DMS114 treated with DMSO at 0.1 percent for 48 hours (cell line): ENCODE data around the gene TMEM176A.
"Not testable (repeated sequence)": the region's sequence is repeated elsewhere in the genome, so short reads cannot be mapped to it uniquely, and the experiment has no call there.

Experiments
- DNase-seq: peaks from one replicate; lab custom pipeline; 2025; ENCODE audit not compliant: unreplicated experiment; lab: John Stamatoyannopoulos, UW

Gene TMEM176A

DNA sequence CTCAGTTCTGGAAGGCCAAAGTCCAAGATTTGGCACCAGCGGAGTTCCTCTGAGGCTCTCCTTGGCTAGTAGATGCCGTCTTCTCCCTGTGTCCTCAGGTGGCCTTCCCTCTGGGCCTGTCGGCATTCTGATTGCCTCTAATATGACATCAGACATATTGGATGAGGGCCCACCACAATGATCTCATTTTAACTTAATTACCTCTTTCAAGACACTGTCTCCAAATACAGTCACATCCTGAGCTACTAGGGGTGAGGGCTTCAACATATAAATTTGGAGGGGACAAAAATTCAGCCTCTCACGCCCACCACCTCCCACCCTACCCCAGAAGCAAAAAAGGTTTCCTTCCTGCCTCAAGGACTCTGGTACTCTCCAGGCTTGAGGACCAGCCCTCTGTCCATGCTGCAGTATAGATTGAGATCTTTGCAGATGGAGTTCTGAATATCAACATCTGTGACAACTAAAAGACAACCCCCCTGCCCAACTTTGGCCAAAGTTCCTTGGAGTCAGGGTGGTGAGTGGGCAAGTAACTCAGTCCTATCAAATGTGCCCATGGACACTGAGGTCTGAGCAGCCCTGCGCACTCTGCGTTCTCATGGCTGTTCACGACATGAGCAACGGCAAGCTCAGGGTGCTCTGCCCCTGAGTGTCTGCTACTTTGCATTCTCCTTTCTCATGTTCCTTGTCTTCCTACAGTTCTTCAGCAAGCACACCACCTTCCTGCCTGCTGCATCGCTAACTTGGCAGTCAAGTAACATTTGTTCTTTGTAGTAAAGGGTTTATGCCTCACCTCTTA is 11.9 kb upstream of the TMEM176A start:
- no peak for DNase-seq

DNA sequence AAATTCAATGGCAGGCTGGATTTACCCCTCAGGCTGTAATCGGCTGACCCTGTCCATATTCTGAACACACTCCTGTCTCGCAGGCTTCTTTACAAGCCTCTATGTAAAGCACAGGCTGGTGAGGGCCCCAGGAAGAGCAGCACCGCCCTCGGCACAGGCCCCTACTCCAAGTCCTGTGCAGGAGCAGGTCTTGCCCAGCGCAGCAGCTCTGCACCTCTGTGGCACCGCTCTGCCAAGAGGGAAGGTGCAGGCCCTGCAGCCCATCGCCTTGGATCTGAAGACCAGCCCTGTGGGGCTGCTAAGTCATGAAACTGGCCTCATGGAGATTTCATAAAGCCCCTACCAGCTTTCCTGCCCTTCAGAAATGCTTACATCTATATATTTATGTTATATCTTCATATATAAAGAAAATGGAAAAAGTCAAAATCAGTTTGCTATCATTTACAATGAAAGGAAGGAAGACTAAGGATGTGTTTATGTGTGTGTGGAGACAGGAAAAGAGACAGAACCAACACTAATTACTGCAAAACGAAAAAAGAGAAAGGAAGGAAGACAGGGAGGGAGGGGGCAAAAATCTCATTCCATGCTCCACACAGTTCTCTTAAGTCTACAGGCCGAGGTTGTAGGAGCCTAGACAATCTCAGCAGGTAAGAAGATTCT is 10.0 kb upstream of the TMEM176A start:
- DNase-seq, result no peak

DNA sequence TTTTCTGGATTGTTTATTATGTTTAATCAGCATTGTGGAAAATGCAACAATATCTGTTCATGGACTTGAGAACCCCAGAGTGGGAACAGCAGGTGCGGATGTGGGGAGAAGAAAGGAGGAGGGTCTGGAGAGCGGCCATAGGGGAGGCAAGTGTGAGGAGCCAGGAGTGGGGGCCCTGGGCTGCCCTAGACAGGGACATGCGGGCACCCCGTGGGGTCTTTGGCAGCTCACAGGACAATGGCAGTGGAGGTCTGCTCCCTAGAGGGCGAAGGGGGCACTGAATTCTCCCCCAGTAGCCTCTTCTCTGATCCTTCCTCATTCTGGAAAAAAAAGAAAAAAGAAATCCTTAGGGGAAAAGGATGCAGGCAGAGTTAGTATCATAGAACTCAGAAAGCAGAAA is 9.3 kb upstream of the TMEM176A start:
- DNase-seq, result no peak

DNA sequence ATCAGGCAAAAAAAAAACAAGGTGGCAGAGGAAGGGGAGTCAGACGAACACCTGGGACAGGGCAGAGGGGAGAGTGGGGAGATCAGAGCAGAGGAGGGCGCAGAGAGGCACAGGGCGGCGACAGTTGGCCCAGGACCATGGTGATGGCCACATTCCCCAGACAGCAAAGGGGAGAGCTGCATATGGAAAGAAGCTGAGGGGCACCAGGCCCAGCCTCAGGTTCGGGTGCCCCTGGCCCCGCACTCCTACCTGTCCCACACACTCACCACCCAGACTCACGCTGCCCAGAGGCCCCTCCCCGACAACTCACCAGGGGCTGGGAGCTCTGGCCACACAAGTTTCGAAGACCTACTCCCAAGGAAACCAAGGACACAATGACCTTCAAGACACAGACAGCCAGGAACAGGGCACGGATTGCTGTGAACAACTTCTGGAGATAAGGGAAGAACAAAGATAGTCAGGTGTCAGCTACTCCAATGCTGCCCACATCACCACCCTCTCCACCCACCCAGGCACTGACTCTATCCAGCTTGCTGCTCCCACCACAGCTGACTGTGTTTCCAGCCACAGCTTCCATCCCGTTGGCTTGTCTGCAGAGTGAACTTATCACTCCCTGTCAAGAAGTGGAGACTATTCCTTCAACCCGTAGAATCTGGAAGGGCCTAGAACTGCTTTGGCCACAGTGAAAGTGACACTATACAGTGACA is 8.7 kb upstream of the TMEM176A start:
- no peak for DNase-seq

DNA sequence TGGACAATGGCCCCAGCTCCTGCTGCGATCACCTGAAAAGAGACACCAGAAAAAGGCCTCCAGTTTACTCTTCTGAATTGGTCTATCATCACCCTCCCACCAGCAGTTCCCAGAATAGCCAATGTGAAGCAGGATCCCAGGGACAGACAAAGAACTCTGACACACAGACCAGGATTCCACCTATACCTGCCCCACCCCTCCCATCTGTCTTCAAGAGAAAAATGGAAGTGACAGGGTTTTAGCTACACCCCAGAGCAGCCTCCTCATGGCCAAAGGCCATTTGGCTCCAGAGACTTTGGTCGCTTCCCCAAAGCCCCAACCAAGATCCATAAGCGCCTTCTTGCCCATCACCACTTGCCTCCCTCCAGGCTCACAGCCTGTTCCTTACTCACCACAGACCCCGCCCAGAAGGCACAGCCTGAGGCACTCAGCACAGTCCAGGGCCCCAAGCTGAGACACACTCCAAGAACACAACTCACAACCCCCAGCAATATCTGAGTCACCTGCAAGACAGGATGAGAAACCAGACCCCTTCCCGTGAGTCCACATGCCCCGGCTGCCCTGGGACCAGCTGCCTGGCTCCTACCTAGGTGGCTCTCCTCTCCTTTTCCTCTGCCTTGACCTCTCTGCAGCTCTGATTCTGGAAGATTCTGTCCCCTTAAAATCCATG is 6.9 kb upstream of the TMEM176A start:
- no peak for DNase-seq

GRCh38 chr7:150797661-150798060 is 2.9 kb upstream of the TMEM176A start:
- DNase-seq, result no peak

DNA sequence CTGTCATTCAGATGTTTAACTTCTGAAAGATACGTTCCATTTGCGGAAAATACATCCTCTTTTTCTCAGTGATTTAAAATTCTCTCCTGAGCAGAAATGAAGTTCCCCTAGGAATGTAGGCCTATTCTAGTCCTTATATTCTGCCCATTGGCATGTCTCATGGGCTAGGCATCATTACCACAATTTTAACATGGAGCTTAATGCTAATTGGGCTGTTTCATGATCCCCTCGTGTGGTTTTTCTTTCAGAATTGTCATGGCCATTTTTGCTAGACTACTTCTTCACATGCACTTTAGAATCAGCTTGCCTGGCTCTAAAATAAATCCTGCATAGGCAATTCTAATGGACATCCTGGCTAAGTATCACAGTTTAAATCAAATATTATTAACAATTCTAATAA is 1.4 kb upstream of the TMEM176A start:
- no peak for DNase-seq

DNA sequence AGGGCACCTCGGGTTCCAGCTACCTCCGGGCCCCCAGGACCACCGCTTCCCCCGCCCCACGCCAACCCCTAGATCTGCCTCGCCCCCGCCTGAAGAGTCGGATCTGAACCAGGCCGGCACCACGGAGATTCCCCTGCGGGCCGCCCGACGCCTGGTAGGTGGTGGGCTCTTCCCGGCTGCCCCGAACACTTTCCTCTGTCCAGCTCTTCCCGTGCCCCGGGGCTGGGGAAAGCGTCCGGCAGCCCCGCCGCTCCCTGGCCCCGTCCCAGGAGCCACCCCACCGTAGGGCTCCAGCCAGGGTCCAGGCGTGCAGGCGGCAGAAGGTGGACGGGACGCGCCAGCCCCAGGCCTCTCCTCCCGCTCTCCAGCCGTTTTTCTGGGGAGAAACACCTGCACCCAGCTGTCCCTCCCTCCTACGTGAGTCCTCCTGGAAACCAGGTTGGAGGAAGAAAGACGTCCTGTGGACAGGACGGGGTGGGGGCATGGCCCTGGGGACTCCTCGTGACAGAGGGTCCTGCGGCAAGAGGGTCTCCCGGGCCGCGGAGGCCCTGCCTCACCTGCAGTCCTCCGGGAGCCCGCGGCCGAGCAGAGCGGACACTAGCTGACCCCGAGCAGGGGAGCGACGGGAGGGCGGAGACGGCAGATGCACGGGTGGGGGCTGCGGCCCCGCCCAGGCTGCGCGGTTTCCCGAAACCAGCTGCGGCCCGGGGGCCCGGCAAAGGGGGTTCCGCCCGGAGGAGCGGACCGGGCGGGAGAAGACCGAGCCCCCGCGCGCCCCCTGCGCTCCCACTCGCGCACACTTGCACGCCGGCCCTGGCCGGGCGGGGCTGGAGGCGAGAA is 608 bp upstream of the TMEM176A start, which contains the start of gene TMEM176B:
Gene TMEM176B (minus strand): TSS at position 624 of the 840 bp plus-strand sequence. CDS start 3,795 bp downstream, outside the sequence.
- no peak for DNase-seq

DNA sequence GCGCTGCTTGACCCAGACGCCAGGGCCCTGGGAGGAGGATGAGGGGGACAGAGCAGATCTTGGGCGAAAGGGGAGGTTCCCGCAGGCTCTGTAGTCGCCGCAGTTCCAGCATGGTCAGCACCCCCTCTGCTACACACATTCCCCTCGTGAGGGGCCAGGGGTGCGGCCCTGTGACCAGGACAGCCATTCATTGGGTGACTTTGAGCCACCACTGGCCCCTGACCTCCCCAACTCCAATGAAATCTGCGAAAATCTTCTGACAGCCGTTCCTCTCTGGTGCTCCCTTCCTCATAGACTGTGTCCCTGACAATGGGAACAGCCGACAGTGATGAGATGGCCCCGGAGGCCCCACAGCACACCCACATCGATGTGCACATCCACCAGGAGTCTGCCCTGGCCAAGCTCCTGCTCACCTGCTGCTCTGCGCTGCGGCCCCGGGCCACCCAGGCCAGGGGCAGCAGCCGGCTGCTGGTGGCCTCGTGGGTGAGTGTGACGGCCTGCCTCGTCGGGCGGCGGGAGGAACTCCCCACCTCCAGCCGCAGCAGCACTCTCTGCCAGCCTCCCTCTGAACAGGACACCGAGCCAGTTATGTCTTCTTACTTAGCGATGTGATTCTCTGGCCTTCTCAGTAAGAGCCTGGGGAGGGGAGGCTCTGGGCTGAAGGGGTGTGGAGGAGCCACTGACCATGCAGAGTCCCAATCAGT is 825 bp downstream of the TMEM176A start:
- no peak for DNase-seq

DNA sequence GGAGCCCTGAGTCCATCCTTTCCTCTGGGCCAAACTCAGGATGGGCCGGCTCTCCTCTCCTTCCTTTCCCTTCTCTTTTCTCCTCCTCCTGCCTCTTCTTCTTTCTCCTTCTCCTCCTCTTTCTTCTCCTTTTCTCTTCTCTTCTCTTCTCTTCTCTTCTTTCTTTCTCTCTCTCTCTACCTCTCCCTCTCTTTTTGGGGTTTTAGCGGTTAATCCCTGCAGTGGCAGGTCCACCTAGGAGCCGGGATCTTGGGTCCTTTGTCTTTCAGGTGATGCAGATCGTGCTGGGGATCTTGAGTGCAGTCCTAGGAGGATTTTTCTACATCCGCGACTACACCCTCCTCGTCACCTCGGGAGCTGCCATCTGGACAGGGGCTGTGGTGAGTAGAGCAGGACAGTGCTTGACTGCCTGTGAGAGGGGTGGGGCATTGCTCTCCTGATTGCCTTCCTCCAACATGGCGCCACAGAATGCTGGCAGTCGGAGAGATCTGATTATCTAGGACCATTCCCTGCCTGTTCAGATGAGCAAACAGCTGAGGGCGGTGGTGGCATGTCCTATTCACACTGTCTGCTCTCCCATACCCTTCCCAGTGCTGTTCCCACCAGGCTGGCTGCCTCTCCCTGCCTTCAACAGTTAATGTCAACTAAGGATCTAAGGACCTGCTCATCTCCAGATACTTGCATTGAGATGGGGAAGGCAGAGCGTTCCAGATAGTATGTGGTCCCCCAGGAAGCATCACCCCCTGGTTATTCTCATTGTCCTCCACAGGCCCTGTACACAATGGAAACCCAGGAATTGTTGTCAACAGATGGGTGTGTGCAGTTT is 1.6 kb downstream of the TMEM176A start:
- DNase-seq, result no peak

- DNase-seq, result no peak
Measured at GRCh38 chr7:150803161-150803860, 2.7 kb downstream of the TMEM176A start.

- no peak for DNase-seq
Measured at GRCh38 chr7:150804802-150805201, 4.2 kb downstream of the TMEM176A start.

DNA sequence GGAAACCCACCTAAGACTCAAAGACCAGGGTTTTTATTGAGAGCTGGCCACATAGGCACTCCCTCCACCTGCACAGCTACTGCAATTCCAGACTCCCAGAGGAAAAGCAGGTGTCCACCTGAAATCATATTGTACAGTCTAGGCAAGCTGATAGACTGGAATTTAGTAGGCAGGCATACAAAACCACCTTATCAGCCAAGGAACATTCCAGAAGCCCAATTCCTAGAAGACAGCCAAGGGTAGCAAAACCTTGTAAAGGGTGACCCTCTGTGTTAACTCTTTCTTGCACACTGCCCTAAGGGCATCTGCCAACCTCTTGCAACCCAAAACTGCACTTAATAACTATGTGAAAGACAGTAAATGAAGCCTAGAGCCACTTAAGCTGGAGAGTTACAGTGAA is 5.3 kb downstream of the TMEM176A start:
- DNase-seq, result no peak

GRCh38 chr7:150806454-150806853 is 5.9 kb downstream of the TMEM176A start:
- no peak for DNase-seq

DNA sequence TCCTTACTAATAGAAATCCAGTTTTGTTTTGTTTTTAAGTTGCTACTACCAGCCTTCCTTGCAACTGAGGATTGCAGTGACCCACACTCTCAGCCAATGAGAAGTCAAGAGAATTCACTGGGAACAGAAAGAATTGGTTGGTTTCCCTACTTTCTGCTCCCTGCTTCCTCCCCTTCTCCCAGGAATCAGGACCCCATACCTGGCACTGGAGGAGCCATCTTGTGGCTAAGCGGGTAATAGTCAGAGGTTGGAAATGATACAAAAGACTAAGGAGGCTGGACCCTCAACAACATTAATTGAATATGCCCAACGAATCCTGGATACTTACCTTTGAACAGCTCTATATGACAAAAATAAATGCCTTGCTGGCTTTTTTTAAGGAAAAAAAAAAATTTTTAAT is 6.3 kb downstream of the TMEM176A start:
- no peak for DNase-seq

GRCh38 chr7:150807616-150808438 is 7.3 kb downstream of the TMEM176A start:
- not testable (repeated sequence) for DNase-seq

GRCh38 chr7:150814328-150815001 is 13.9 kb downstream of the TMEM176A start:
- no peak for DNase-seq
